SK-N-MC (cell line): Measurements from ENCODE around the gene SCLT1.
A peak's percentile ranks its signal among the peaks of the same experiment; 100 is the strongest.
"Not testable (repeated sequence)": the region's sequence is repeated elsewhere in the genome, so short reads cannot be mapped to it uniquely, and the experiment has no call there.

Experiments
- DNase-seq: peaks from one replicate; pipeline ENCODE4 v3.0.0-alpha.2; 2011; ENCODE audit warnings: low read depth, low spot score
- H3K27ac ChIP-seq: fragments of 200-600 bp; sonication (generic); 2 replicates; pipeline ENCODE4 v1.5.1; 2016; ENCODE audit warnings: mixed run types
- H3K36me3 ChIP-seq: fragments of 200-600 bp; sonication (generic); 2 replicates; pipeline ENCODE4 v1.6.1; 2017; ENCODE audit warnings: antibody characterized with exemption, low read length, mixed read lengths; ENCODE audit not compliant: insufficient read depth
- H3K4me3 ChIP-seq: fragments of 200-600 bp; sonication (generic); 2 replicates; pipeline ENCODE4 v1.5.1; 2016
- H3K9ac ChIP-seq: fragments of 200-600 bp; sonication (generic); 2 replicates; pipeline ENCODE4 v1.8.0; 2017; ENCODE audit warnings: mixed run types, mixed read lengths; ENCODE audit not compliant: insufficient read length
- H3K9me3 ChIP-seq: fragments of 200-600 bp; sonication (generic); 2 replicates; pipeline ENCODE4 v1.6.1; 2017; ENCODE audit warnings: low read depth, mild to moderate bottlenecking, antibody characterized with exemption, low read length, moderate library complexity, mixed read lengths
- EZH2 ChIP-seq: fragments of 200-600 bp; sonication (generic); IDR thresholded peaks from one replicate; pipeline ENCODE4 v1.6.1; 2017; ENCODE audit warnings: antibody characterized with exemption
- FOXP2 ChIP-seq: optimal IDR thresholded peaks from 2 replicates; pipeline ENCODE3; 2011; ENCODE audit warnings: mild to moderate bottlenecking, moderate library complexity; ENCODE audit not compliant: insufficient read depth; ENCODE audit errors: extremely low read length, control extremely low read depth
- POLR2AphosphoS5 ChIP-seq: IDR thresholded peaks from 2 replicates; pipeline ENCODE4 v1.6.1; 2012; ENCODE audit warnings: mild to moderate bottlenecking, low read depth, low read length, borderline replicate concordance

The SCLT1 gene

GRCh38 chr4:129093191-129093920 lies at the start of gene SCLT1:
Gene SCLT1 (minus strand): TSS chr4:129093539. CDS start chr4:129093103, 436 bp downstream.
- Histone ChIP-seq H3K27ac (no peak within 1 kb of the TSS), H3K9ac (peak within 1 kb of the TSS; percentile 83), H3K4me3 (peak within 1 kb of the TSS; percentile 95), H3K9me3 (no peaks in the 10 kb centered on the region), H3K36me3 (no peaks in the 10 kb centered on the region)
- TF ChIP-seq POLR2AphosphoS5 = peak; percentile 89
- no peak for TF ChIP-seq FOXP2
- DNase-seq = peak; percentile 70

DNA sequence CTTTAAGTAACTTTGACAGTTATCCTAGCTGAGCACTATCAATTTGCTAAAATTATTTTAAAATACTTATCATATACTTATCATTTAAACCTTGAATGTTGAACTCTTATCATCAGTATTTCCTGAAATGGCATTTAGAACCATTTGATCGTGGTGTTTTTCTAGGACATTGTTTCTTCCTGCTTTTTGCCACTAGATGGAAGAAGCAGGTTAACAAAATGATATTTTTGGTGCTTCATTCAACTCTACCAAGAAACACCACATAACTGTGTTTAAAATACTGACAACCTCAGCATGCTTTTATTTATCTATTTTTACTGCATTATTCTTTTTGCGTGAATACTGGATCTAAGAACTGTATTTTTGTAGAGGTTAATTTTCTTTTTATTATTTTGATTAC lies 47.2 kb upstream of the SCLT1 start:
- Histone ChIP-seq H3K9me3 (no peaks in the 10 kb centered on the region), H3K4me3 (no peak overlapping the region), H3K27ac (no peak overlapping the region), H3K9ac (no peak overlapping the region), H3K36me3 (no peaks in the 10 kb centered on the region)
- no peak for TF ChIP-seq POLR2AphosphoS5
- no peak for TF ChIP-seq FOXP2
- no peak for TF ChIP-seq EZH2
- no peak for DNase-seq

DNA sequence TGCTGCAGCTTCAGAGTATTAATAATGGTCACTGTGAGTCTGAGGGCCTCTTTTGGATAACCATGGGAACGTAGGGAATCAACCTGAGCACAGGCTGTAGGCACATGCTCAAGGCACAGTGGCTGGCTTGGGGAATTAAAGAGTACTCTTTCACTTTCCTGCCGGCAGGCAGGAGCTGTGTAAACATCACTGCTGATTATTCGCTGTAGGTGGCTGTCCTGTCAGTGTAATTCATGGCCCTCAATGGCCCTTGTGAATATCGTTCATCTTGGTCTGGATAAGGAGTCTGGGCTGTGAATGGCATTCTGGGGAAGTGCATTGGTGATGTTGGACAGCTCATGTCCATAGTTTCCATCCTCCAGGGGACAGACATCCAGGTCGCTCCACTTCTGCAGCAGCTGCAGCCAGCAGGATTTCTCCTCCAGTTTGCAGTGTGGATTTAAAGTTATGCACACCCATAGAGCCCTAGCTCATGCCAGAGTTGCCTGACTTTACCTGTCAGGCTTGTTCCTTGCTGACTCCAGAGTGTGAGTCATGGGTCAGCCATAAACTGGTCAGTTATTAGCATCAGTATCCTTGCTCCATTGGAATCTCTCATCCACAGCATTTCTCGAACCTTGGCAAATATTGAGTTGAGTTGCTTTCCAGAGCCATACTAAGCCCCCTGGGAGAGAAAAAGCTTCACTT lies 45.6 kb upstream of the SCLT1 start:
- Histone ChIP-seq H3K36me3 (no peaks in the 10 kb centered on the region), H3K9ac (no peak overlapping the region), H3K4me3 (no peak overlapping the region), H3K9me3 (no peaks in the 10 kb centered on the region), H3K27ac (no peak overlapping the region)
- no peak for DNase-seq
- TF ChIP-seq FOXP2 = no peak

DNA sequence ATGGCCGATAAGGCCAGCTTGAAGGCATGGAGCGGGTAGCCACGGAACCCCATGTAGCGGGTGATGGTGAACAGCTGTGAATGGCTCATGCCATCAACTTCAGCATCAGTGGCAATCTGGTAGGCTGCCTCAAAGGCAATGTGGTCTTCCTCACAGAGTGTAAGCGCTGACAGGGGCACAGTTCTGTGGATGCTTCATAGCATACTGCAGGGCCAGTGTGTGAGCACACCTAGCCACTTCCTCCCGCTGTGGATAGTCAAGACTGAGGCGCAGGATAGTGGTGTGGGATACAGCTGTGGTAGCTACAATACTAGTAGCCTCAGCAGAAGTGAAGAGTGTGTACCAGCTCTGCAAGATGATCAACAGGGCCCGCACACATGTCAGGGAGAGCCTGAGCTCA lies 43.1 kb upstream of the SCLT1 start:
- no peak overlapping the region for H3K4me3 ChIP-seq
- H3K36me3 ChIP-seq = no peaks in the 10 kb centered on the region
- no peak for TF ChIP-seq POLR2AphosphoS5
- no peak for TF ChIP-seq EZH2
- TF ChIP-seq FOXP2 = no peak
- no peak overlapping the region for H3K9ac ChIP-seq
- no peaks in the 10 kb centered on the region for H3K9me3 ChIP-seq
- H3K27ac ChIP-seq = no peak overlapping the region
- DNase-seq = no peak

GRCh38 chr4:129131343-129131742 lies 38.0 kb upstream of the SCLT1 start:
- H3K9me3 ChIP-seq = no peaks in the 10 kb centered on the region
- H3K36me3 ChIP-seq = no peaks in the 10 kb centered on the region
- H3K9ac ChIP-seq = no peak overlapping the region
- no peak for DNase-seq
- H3K4me3 ChIP-seq = no peak overlapping the region
- no peak for TF ChIP-seq POLR2AphosphoS5
- TF ChIP-seq EZH2 = no peak
- no peak for TF ChIP-seq FOXP2
- H3K27ac ChIP-seq = no peak overlapping the region

- no peak overlapping the region for H3K9ac ChIP-seq
- TF ChIP-seq FOXP2 (no peak), POLR2AphosphoS5 (no peak), EZH2 (no peak)
- H3K27ac ChIP-seq = no peak overlapping the region
- H3K9me3 ChIP-seq = no peaks in the 10 kb centered on the region
- DNase-seq = no peak
- H3K4me3 ChIP-seq = no peak overlapping the region
- no peaks in the 10 kb centered on the region for H3K36me3 ChIP-seq
Measured at GRCh38 chr4:129129143-129129542, 35.8 kb upstream of the SCLT1 start.

- not testable (repeated sequence) for DNase-seq, H3K27ac ChIP-seq, H3K36me3 ChIP-seq, H3K9me3 ChIP-seq, H3K9ac ChIP-seq, H3K4me3 ChIP-seq
Measured at GRCh38 chr4:129126614-129127013, 33.3 kb upstream of the SCLT1 start.

DNA sequence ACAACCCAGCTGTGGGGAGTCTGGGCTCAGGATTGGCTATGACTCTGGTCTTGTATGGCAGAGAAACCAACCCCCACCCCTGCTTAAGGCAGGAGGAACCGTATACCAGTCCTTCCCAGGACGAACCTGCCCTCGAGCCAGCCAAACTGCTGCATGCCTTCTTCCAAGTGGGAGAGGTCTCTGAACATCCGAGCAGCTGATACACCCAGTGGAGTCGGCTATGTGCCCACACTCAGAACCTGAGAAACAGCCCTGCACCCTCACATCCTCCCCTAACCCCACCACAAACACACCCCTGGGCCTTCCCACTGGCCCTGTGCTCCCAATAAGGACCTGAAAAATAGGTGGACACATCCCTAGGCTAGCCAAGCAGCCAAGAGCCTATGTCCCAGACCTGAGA lies 24.4 kb upstream of the SCLT1 start:
- H3K27ac ChIP-seq = no peak overlapping the region
- no peaks in the 10 kb centered on the region for H3K36me3 ChIP-seq
- H3K9me3 ChIP-seq = no peaks in the 10 kb centered on the region
- no peak overlapping the region for H3K4me3 ChIP-seq
- no peak for TF ChIP-seq EZH2
- TF ChIP-seq POLR2AphosphoS5 = no peak
- TF ChIP-seq FOXP2 = no peak
- H3K9ac ChIP-seq = no peak overlapping the region
- DNase-seq = no peak

DNA sequence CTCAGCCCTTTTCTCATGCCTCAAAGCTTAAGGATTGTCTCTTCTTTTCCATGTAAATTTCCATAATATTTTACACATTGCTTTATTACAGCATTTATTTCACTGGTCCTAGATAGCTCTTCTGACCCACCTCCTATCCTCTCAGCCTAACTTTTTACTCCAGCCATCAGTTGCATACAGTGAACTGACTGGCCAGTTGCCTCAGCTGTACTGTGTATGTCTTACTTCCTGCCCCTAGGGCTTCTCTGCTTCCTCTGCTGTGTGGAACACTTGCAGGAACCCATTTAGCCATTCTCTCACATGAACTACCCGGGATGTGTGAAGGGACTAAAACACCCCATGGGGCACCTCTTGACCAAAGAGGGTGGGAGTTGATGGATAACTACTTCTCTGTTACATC lies 20.6 kb upstream of the SCLT1 start:
- Histone ChIP-seq H3K27ac (no peak overlapping the region), H3K9me3 (no peaks in the 10 kb centered on the region), H3K36me3 (no peaks in the 10 kb centered on the region), H3K9ac (no peak overlapping the region), H3K4me3 (no peak overlapping the region)
- no peak for TF ChIP-seq POLR2AphosphoS5
- no peak for TF ChIP-seq FOXP2
- no peak for TF ChIP-seq EZH2
- no peak for DNase-seq

- H3K4me3 ChIP-seq = no peak overlapping the region
- H3K36me3 ChIP-seq = no peaks in the 10 kb centered on the region
- H3K9ac ChIP-seq = no peak overlapping the region
- H3K9me3 ChIP-seq = no peaks in the 10 kb centered on the region
- no peak for DNase-seq
- no peak for TF ChIP-seq POLR2AphosphoS5
- H3K27ac ChIP-seq = no peak overlapping the region
Measured at GRCh38 chr4:129113434-129113833, 20.1 kb upstream of the SCLT1 start.
